GM19395 (cell line): Measurements from ENCODE around the gene SETD1B.
A peak's percentile ranks its signal among the peaks of the same experiment; 100 is the strongest.
"Not testable (repeated sequence)": the region's sequence is repeated elsewhere in the genome, so short reads cannot be mapped to it uniquely, and the experiment has no call there.

Experiments
- ATAC-seq: cut with Tn5 transposase; IDR thresholded peaks from one replicate; pipeline ENCODE4 v1.9.1; 2021; ENCODE audit warnings: mild to moderate bottlenecking, moderate library complexity; ENCODE audit not compliant: unreplicated experiment

SETD1B gene

DNA sequence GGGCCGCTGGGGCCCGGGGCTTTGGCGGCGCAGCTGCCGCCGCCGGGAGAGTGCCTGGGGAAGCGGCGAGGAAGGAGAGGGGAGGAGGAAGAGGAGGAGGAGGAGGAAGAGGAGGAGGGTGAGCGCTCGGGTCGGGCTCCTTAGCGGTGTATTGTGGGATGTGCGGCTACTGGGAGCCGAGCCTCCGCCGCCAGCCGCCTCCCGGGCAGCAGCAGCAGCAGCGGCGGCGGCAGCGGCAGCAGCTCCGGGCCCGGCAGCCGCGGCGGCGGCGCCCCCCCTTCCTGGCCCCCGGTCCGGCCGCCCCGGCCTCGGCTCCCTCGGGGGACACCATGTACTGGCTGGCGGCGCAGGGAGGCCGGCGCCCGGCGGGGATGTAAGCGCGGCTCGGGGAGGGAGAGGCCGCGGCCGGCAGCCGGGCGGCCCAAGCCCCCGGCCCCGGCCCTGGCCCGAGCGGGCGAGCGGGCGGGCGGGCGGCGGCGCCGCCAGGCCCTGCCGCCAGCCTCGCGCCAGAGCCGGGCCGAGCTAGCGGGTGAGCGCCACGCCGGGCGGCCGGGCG, at the start of gene SETD1B:
Gene SETD1B, plus strand, starts transcription at position 149 of the 556 bp plus-strand sequence. CDS start 729 bp downstream, outside the sequence.
- no peak for ATAC-seq

DNA sequence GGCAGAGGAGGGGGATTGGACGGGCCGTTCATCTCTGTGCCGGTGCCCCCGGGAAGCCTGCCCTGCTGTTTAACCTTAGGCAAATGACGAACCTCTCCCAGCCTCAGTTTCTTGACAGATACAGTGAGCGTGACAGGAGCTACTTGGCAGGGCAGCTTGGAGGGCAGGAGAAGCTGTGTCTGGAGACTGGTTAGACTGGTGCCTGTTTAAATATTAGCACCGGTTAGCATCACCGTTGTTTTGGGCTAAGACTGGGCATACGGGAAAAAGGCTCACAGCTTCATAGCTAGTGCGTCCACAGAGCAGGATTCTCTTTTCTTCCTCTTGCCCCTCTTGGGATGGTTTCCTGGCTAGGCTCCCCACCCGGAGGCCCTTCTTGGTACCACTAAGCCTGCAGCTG, 49.0 kb upstream of the SETD1B start:
- ATAC-seq = no peak

DNA sequence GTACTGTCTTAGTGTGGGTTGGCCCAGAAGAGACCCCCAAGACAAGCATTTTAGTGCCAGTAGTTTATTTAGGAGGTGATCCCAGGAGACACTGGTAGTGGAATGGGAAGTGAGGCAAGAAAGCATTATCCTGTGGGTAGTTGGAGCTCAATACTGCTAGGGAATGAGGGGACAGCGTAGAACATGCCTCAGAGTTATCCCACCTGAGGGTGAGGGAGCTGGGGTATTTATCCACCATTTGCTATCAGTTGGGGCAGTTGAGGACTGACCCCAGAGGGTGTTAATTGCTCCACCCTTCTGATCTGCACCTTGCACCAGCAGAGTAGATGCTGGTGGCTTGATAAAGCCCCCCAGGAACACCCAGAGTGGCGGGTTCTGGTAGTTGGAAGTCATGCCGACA, 48.2 kb upstream of the SETD1B start:
- no peak for ATAC-seq

DNA sequence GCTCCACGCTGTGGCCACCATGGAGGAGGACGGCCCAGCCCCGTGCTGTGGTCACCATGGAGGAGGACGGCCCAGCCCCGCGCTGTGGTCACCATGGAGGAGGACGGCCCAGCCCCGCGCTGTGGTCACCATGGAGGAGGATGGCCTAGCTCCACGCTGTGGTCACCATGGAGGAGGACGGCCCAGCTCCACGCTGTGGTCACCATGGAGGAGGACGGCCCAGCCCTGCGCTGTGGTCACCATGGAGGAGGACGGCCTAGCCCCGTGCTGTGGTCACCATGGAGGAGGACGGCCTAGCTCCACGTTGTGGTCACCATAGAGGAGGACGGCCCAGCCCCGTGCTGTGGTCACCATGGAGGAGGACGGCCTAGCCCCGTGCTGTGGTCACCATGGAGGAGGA, 45.3 kb upstream of the SETD1B start:
- ATAC-seq = not testable (repeated sequence)

DNA sequence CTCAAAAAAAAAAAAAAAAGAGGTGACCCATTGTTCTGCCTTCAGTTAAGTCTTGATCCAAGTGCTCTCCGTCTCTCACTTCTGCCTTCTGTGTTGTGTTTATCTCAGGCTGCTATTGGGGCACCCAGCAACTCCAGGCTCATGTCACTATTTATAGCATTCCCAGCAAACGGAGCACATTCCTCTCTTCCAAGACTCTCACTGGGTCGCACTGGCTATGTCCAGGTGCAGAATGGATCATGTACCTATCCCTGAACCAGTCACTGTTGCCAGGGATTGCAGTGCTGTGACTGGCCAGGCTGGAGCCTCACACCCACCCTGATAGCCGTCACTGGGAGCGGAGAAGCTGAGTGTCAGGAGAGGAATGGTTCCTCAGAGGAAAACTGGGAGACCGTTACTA, 41.5 kb upstream of the SETD1B start:
- ATAC-seq = no peak

DNA sequence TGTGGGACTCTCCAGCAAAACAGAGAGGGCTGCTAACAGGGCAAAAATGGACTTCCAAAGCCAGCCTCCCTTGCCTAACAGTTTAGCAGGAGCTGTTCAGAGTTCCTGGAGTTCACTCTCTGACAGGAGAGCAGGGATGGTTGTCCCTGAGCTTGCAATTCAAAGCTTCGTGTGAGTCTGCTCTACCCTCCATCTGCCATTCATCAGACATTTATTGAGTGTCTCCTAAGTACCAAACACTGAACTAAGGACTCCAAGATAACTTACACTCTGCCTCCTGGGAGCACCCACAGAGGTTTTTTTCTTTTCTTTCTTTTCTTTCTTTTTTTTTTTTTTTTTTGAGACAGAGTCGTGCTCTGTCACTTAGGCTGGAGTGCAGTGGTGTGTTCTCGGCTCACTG, 39.0 kb upstream of the SETD1B start:
- ATAC-seq = no peak

DNA sequence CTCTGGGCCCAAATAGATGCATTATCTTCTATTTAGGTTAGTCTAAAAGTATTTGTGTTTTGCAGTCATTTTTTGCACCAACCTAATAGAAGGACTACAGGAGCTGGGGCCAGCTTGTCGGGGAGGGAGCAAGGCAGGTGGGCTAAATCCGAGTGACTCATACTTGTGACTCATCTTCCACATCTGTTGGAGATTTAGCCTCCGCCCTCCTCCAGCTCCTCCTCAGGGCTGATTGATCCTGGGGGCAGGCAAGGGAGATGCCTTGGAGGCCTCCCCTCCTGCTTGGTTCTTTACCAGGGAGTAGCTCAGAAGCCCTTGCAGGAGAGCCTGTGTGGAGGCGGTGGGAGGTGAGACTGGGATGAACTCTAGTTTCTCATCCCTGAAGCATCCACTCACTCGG, 38.2 kb upstream of the SETD1B start:
- no peak for ATAC-seq

DNA sequence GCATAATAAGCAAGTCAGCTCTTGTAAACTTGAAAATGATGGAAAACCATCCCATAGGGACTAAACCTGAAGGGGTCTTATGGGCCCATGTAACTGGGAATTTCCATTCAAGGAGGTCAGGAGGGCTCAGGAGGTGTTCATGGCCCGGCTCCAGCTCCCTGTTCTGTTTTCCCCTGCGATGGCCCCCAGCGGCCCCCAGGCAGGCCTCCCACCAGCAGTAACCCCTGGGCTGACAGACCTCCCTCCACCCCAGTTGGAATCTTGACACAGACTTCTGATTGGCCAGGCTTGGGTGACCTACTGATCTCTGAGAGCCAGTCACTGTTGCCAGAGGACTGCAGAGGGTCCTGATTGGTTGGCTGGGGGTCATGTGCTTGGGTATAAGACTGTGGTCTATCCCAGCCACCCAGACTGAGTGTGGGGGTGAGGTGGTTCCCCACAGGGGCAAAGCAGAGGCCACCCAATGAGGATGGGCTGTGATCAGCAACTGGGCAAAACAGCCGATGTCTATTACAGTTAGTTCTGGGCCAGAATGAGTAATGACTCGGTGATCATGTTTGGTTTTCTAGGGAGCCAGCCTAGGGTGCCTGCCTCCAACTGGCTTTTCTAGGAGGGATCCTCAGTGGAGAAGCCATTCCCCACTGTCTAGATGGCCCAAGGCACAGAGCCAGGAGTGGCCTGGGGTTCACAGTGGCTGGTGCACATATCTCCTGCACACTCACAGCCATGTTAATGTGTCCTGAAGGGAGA, 37.3 kb upstream of the SETD1B start:
- no peak for ATAC-seq

DNA sequence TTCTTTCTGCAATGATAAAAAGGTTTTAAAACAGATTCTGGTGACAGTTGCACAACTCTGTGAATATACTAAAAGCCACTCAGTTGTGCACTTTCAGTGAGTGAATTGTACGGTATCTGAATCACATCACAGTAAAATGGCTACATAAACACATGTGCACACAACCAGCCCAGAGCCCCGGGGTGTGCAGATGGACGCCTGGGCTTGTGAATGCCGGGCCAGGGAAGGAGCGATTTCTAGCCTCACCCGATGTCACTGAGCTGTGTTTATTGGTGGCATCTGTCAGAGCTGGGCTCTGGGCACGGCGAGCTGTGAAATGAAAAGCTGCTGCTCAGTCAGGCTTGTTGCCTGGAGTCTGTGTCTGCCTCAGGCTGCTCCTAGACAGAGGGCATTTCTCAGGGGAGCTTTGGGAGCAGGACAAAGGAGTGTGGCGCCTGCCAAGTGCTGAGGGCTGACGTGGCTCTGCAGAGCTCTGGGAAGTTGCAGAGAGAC, 36.2 kb upstream of the SETD1B start:
- ATAC-seq = no peak

DNA sequence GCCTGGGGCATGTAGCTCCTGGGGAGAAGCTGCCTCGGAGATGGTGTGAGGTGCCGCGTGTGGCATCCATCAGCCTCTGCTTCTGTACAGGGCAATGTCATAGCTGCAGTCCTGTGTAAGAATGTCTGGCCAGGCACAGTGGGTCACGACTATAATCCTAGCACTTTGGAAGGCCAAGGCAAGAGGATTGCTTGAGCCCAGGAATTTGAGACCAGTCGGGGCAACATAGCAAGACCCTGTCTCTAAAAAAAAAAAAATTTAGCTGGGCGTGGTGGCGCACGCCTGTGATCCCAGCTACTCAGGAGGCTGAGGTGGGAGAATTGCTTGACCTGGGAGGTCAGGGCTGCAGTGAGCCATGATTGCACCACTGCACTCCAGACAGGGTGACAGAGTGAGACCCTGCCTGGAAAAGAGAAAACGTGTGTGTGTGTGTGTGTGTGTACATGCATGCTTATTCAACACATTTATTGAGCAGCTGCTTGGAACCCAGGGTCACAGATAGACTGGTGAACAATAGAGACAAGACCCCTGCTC, 34.4 kb upstream of the SETD1B start:
- ATAC-seq = no peak

DNA sequence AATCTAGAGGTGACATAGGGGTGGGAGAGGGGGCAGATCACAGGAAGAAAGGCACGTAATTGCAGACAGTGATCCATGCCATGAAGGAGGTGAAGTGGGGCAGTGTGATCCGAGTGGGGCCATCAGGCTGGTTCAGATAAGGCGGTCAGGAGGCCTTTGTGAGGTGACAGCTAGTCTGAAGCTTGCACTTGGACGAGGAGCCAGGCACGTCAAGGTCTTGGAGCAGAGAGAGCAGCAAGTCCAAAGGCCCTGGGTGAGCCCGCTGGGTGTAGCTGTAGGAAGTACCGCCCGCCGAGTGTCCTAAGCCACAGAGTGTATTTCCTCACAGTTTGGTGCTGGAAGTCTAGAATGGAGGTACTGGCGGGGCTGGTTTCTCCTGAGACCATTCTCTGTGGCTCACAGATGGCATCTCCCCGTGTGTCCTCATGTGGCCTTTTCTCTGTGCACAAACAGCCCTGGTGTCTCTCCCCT, 33.9 kb upstream of the SETD1B start:
- no peak for ATAC-seq

DNA sequence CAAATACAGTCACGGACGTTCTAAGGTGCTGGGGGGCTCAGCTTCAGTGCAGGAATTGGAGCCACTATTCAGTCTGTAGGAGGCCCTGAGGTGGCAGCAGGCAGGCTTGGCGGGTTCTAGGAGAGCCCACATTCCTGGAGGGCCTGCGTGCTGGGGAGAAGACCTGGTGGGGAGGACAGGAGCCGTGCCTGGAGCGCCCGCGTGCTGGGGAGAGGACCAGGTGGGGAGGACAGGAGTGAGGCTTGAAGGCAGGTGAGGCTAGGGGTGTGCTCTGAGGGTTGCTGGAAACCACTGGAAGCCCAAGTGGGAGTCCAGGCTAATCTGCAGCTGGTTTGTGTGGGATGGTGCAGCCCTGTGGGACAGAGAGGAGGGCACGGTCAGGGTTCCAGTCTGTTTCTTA, 33.4 kb upstream of the SETD1B start:
- no peak for ATAC-seq

DNA sequence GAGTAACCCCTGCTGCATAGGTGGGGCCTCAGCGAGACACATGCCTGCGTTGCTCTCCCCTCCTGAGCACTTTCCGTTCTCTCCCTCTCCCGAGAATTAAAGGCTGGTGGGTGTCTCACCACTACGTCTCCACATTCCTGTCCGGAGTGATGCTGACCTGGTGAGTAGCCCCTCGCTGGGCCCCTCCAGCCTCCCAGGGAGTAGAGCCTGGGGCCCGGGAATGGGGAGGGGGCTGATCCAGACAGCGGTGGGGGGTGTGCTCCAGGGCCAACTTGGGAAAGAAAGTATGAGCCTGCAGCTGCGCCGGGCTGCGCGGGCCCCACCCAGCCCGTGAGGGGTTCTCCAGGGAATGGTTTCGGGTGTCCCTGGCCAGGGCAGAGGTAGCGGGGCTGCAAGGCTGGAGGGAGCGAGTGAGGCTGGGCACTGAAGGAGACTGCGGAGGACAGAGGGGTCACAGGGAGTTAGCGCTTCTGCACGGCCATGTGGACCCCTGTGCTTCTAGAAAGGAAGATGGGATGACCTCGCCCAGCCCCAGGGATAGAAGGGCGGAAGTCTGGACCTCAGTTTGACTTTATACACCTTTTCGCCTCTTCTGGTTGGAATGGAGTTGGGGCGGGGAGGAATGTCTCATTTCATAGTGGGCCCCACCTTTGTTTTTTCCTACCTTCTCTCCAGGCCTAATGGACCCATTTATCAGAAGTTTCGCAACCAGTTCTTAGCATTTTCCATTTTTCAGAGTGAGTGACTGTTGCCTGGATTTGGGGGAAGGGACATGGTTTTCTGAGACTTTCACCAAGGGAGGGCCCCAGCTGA, 32.8 kb upstream of the SETD1B start:
- no peak for ATAC-seq

DNA sequence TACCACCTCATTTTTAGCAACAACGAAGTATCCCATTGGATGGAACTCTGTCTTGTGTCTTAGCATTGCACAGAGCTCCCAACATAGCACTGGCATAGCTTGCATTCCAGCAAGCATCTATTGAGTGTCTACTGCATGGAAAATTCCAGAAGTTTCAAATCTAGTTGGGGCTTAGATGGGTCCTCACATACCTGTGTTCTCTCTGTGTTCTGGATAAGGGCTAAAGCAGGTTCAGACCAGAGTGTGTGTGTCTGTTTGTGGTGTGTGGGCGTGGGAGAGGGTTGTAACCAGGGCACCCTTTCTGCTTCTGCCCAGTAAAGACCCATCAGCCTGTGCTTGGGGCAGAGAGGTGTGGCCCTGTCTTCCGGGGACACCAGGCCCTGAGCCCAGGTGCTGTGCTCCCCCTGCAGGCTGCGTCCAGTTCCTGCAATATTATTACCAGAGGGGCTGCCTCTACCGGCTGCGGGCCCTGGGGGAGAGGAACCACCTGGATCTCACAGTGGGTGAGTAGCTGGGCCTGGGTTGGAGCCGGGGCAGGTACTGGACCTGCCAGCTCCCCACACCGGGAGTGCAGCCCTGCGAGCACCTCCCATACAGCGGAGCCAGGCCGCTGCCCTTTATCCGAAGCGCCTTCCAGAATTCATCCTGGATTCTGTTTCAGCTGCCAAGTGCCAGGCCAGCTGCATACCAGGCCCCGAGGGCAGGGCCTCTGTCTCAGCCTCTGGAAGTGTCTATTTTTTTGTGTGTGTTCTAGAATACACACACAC, 30.6 kb upstream of the SETD1B start:
- peak; percentile 85 for ATAC-seq

DNA sequence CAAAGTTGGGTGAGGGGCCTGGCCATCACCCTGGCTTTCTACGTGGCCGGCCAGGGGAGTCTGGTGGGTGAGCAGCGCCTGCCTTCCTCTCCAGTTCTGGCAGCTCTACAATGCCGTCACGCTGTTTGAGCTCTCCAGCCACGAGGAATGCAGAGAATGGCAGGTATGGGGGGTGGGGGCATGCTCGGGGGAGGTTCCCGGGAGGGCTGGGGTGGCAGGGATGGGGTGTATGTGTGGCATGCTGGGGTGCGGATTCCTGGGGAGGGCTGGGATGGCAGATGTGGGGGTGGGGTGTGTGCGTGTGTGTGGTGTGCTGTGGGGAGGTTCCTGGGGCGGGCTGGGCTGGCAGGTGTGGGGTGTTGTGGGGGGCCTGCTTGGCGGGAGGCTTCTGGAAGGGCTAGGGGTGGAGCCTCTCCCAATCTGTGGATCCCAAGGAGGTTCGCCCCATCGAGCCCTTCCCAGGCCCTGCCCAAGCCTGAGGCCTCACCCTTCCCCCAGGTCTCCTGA, 28.8 kb upstream of the SETD1B start:
- ATAC-seq = no peak

DNA sequence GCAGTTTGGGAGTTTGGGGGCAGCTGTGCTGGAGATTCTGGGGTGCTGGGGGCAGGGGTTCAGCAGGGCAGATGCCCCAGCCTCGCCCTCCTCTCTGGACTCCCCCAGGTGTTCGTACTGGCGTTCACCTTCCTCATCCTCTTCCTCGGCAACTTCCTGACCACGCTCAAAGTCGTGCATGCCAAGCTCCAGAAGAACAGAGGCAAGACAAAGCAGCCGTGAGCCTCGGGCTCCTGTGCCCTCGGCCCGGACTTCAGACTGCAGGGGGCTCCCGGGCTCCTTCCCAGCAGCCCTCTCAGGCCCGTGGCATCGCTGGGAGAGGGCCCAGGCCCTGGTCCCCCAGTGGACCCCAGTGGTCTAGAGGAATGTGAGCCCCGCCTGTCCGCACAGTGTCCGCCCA, 28.3 kb upstream of the SETD1B start:
- ATAC-seq = no peak

DNA sequence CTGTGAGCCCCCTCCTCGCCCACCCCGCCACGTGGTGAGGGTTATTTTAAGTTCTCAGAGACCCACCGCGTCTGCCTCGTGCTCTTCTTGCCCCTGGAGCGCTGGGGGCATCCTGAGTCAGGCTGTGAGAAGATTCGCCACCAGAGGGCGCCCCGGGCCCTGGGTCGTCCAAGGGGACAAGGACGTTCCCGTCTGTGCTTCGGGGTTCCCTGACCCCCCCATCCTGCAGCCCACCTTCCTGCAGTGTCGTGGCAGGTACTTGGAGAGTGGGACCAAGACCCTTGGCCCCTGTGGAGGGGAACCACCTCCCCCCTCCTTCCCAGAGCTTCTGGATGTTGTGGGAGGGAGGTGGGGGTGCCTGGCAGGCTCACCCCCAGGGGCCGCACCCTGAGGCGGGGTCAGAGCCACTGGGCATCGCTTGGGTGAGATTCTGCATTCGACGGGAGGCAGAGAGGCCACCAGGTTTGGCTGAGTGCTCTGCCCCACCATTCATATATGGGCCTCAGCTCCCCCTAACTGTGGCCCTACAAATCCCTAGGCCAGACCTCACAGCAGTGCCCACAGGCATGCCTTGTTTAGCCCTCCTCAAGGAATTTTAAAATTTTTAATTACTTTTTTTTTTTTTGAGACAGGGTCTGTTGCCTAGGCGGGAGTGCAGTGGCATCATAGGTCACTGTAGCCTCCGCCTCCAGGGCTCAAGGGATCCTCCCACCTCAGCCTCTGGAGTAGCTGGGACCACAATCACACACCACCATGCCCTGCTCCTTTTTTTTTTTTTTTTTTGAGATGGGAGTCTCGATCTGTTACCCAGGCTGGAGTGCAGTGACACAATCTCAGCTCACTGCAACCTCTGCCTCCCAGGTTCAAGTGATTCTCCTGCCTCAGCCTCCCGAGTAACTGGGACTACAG, 27.4 kb upstream of the SETD1B start:
- peak; percentile 68 for ATAC-seq

DNA sequence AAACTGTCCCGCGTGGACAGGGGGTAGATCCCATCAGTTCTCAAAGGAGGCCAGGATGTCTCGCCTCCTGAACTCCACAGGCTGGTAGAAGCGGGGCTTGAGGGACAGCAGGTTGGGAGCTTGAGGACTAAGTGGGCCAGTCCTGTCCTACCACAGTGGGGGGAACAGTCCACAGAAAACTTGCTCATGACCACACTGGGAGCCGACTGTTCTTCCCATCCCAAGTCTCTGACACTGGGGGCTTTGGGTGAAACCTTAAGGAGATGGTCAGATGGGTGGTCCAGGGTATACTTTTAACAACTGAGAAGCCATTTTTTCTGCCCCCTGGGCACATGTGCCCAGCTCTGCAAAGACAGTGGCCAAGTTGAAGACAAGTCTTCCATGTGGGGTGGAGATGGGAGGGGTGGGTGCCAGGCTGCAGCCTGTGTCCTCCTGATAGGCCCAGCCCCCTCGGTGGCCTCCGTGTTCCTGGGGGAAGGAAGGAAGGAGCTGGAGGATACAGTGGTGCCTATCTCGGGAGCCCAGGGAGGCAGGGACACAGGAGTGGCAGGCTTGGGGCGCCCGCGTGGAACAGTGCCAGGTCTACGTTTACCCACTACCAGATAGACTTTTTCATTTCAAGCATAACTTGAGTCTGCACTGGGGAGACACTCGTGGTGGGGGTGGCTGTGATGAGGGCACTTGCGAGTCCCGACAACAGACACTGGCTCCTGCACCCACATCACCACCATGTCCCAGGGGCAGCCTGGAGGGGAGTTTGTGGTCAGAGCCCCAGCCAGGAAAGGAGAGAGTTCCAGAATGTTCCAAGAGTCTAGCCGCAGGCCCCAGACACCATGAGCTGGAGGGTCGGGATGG, 25.0 kb upstream of the SETD1B start:
- no peak for ATAC-seq
